GM19193 (cell line): ENCODE data around the gene TRPM6.

ENCODE experiments used
- POLR2A ChIP-seq: IDR thresholded peaks from 4 replicates; pipeline ENCODE4 v1.6.1; 2011; ENCODE audit not compliant: insufficient read depth, insufficient read length; ENCODE audit errors: extremely low read depth

TRPM6 gene

DNA sequence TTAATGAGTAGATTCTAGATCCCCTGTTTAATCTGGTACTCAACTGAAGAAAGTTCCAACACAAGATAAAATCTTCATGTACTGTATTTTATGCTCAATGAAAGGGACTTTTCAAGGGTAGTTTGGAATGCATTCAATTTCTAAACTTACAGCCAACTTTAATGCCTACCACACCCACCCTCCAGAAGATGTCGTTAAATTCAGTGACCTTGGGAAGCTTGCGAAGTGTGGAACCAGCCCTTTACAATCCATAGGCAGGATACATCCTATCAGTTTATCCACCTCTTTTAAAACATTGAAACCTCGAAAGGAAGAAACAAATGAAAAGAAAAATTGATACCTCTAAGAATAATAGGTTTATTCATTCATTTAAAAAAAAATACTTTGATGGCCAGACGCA is 20.2 kb downstream of the TRPM6 start:
- no peak for TF ChIP-seq POLR2A

- TF ChIP-seq POLR2A, result no peak
These were observed 22.5 kb downstream of the TRPM6 start for GRCh38 chr9:74865177-74865576.

- no peak for TF ChIP-seq POLR2A
These were observed 25.8 kb downstream of the TRPM6 start for GRCh38 chr9:74861773-74862474.

DNA sequence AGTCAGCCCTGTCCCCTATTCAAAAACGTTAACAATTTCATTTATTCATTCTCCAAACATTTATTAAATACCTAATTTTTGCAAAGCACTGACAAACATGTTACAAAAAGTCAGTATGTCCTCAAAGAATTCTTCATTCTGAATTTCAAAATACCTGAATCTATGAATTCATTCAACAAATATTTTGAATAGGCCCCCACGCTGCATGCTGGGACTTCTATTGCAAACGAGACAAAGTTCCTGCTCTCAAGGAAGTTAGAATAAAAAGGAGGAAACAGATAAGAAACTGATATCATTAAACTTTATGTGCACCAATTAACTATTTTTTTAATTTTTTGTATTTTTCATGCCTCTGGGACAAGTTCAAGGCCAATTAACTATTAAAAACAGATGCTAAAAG is 26.6 kb downstream of the TRPM6 start:
- no peak for TF ChIP-seq POLR2A

DNA sequence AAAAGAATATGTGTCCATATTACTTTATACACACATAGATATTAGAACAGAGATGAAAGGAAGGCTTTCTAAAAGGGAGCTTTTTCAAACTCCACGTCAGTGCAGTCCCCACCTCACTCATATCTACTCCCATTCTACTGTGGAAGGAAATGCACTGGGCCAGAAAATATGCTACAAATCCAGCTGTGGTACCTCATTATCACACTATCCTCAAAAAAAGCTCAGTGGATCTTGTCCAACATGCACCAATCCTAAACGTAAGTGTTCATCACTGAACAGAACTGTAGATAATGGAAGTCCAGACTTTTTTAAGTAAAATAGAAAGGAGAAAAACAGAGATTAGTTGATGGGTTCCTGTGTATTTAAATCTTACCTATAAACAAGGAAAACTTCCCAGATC is 27.9 kb downstream of the TRPM6 start:
- no peak for TF ChIP-seq POLR2A

DNA sequence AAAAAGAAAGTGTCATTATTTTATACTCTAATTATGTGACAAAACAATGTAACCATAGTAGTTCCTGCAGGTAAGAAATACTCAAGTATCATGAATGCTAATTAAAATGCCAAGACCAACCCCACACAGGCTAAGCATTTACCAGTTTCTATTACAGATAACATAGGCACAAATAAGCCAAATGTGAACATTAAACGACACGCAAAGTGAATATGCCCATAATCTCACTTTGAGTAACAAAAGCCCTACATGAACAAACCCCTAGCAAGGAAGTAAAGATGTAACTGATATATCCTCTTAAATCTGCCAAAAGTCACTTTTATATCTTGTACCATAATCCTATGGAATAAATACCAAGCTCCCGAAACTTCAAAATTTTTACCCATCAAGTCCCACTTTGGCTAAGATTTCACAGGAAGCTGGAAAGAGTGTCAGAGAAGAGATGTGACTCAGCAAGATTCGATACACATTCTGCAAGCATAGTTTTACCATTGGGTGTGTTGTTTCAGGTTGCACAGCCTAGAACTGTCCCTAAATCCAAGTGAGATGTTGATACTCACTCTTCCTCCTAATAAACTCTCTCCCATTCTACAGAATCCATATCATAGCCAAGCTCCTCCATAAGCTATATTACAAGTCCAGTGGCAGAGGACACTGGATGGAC is 28.8 kb downstream of the TRPM6 start:
- TF ChIP-seq POLR2A, result no peak

DNA sequence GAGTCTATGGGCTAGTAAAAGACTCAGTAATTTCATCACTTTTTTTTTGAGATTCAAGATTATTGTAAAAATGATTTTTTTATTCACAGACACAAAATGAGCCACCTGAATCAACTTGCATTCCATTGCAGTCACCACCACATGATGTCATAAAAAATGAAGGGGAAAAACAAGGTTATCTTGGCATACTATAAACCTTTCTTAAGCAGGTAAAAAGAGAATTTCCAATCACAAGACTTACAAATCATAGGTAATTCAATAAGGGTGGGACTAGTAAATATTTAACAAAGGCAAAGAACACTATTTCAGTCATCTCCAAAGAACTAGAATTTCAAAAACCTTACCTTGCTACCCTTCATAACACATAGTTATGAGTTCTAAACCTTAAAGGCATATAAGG is 30.7 kb downstream of the TRPM6 start:
- no peak for TF ChIP-seq POLR2A

DNA sequence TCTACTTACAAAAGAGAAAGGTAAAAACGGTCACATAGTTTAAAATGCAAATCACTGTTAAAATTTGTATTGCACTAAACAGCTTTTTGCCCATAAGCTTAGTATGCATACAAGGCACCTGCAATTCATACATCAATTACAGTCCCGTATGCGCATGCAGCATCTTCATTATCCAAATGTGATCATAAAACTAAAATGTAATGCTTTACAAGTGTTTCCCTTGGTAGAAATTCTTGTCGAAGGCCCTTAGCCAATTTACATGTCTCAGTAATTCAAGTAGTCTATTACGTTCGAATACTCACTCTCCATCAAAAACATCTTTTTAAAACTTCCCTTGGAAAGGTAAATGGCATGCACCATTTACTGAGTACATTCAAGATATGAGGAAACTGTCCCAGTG is 32.6 kb downstream of the TRPM6 start:
- TF ChIP-seq POLR2A, result no peak

- TF ChIP-seq POLR2A, result no peak
These were observed 39.6 kb downstream of the TRPM6 start for GRCh38 chr9:74848153-74848525.

DNA sequence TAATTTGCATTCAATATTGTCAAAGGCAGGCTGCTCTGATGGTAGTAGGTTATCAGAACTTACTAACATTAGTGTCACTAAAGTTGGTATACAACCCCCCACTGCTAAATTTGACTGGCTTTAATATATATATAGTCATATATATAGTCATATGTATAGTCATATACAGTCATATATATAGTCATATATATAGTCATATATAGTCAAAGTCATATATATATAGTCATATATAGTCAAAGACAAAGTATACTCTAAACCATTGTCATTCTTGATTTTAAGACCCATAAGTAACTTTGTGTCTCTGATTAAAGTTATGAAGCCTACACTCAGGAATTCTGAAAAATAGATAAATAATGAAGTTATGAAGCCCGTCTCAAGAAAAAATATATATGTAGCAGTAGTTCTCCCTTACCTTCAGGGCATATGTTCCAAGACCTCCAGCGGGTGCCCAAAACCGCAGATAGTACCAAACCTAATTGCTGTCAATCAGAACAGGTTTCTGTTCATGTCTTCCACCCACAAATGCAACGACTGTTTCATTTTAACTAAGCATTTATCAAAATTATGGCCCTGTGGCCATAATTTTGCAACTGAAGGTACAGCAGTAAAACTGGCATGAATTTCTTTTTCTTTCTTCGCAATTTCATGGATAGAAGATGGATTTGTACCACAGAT is 40.1 kb downstream of the TRPM6 start:
- no peak for TF ChIP-seq POLR2A

- TF ChIP-seq POLR2A, result no peak
These were observed 41.0 kb downstream of the TRPM6 start for GRCh38 chr9:74846766-74847165.

DNA sequence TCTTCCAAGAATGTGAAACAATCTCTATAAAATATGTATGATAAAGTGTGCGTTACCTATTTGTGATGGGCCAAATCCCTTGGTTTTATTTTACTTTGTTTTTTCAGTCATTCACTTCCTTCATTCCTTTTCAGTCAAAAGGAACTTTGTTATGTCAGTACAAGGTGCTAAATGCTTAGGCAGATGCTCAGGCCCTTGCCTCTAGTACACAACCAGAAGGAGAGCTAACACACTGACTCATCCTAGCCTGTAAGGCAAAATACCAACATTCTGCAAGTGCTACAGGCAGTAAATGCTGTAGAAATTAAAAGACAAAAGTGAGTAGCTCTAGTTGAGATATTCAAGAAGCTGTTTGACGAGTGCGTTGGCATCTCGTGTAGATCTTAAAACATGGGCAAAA is 49.4 kb downstream of the TRPM6 start:
- TF ChIP-seq POLR2A, result no peak

- no peak for TF ChIP-seq POLR2A
These were observed 63.1 kb downstream of the TRPM6 start for GRCh38 chr9:74824654-74825053.

GRCh38 chr9:74821636-74822035 is 66.1 kb downstream of the TRPM6 start:
- no peak for TF ChIP-seq POLR2A

DNA sequence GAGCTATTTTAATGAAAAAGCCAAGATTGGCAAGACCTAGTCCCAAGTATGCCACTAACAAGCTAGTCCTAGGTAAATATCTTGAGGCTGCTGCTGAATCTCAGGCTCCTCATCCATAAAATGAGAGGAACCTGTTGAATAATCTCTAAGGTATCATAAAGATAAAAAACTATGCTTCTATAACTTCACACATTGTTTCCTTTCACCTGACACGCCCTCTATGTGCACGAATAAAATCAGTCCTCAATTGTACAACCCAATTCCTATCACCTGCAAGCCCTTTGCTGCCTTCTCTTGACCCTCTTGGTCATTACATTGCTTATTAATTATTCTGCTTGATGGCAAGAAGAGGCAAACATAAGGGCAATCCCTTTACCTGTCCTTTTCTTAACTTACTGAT is 69.9 kb downstream of the TRPM6 start:
- TF ChIP-seq POLR2A, result no peak

- TF ChIP-seq POLR2A, result no peak
These were observed 70.4 kb downstream of the TRPM6 start for GRCh38 chr9:74817281-74817810.

- TF ChIP-seq POLR2A, result no peak
These were observed 77.5 kb downstream of the TRPM6 start for GRCh38 chr9:74810200-74810599.

DNA sequence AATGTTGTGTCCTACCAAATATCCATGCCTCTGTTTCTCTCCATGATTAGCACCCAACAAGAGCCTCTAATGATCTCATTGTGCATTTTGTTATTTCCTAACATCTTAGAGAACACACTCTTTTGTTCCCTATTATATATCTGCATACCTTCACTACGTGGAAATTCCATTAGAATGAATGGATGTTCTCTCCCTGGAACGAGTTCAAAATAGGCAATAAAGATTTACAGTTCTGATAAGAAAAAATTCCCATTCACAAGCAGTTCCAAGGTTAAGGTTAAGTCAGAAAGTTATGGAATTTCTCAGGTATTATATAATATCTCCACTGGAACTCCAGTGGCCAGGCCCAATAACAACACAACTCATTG is 83.7 kb downstream of the TRPM6 start:
- no peak for TF ChIP-seq POLR2A
